ENCODE measurements around the gene KDELR3. TPM values are rescaled to one million over a fixed set of nuclear protein-coding genes. Genes with fewer than 3 reads are reported as not detected.

Gene KDELR3
- total RNA-seq, 1 experiment from 2014 or later = 16.1 TPM

DNA sequence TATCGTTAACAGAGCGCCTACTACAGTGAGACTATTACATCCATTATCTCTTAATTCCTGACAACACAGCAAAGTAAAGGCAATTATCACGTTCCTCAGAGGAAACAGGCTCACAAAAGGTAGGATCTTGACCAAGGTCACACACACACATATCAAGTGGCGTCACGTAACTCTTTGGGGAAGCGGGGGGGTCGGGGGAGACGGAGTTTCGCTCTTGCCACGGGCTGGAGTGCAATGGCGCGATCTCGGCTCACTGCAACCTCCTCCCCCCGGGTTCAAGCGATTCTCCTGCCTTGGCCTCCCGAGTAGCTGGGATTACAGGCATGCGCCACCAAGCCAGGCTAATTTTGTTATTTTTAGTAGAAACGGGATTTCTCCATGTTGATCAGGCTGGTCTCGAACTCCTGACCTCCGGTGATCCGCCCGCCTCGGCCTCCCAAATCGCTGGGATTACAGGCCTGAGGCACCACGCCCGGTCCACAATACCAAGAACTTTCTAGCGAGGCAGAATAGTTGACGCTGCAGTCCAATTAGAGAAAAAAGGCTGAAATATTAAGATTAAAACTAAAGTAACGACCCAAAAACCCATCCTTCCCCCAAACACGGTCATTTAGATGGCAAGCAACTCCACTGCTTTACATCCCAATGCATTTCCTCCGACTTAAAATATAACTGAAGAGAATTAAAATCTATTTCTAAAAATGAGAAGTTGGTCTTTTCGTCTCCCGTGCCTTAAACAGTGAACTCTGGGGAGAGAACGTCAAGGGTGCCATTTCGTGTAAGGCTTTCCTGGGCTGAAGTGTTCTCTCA is 37.0 kb downstream of the KDELR3 start:
- CTCF ChIA-PET = no interaction called here
- BruUV-seq (replicated peaks) = no TSS peak
- intact Hi-C loops (cut with micrococcal nuclease; ENCODE audit: unreplicated experiment) = loop anchor here (5.0 kb wide), 1 partner anchor 62 kb away; no protein-coding TSS in a partner anchor
- TF ChIP-seq, protein P1, sequence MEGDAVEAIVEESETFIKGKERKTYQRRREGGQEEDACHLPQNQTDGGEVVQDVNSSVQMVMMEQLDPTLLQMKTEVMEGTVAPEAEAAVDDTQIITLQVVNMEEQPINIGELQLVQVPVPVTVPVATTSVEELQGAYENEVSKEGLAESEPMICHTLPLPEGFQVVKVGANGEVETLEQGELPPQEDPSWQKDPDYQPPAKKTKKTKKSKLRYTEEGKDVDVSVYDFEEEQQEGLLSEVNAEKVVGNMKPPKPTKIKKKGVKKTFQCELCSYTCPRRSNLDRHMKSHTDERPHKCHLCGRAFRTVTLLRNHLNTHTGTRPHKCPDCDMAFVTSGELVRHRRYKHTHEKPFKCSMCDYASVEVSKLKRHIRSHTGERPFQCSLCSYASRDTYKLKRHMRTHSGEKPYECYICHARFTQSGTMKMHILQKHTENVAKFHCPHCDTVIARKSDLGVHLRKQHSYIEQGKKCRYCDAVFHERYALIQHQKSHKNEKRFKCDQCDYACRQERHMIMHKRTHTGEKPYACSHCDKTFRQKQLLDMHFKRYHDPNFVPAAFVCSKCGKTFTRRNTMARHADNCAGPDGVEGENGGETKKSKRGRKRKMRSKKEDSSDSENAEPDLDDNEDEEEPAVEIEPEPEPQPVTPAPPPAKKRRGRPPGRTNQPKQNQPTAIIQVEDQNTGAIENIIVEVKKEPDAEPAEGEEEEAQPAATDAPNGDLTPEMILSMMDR (IDR thresholded peaks at IDR 0.05; ENCODE audit: unreplicated experiment) = no peak
- no peaks in the 10 kb centered on the region for H3K9me3 Mint-ChIP-seq (ENCODE audit: low read depth, unreplicated experiment)
- H3K36me3 Mint-ChIP-seq (ENCODE audit: insufficient read depth, unreplicated experiment) = peaks cover 72% of the 10 kb centered on the region
- peak overlapping the region; percentile 100 for H3K27ac Mint-ChIP-seq (ENCODE audit: unreplicated experiment)
- peak overlapping the region; percentile 99 for H3K4me3 Mint-ChIP-seq (ENCODE audit: low read depth, unreplicated experiment)
- H3K4me1 Mint-ChIP-seq (ENCODE audit: low read depth, unreplicated experiment) = peaks cover 37% of the 10 kb centered on the region
- peak; percentile 40 for DNase-seq
- no peaks in the 10 kb centered on the region for H3K27me3 Mint-ChIP-seq (ENCODE audit: unreplicated experiment)

DNA sequence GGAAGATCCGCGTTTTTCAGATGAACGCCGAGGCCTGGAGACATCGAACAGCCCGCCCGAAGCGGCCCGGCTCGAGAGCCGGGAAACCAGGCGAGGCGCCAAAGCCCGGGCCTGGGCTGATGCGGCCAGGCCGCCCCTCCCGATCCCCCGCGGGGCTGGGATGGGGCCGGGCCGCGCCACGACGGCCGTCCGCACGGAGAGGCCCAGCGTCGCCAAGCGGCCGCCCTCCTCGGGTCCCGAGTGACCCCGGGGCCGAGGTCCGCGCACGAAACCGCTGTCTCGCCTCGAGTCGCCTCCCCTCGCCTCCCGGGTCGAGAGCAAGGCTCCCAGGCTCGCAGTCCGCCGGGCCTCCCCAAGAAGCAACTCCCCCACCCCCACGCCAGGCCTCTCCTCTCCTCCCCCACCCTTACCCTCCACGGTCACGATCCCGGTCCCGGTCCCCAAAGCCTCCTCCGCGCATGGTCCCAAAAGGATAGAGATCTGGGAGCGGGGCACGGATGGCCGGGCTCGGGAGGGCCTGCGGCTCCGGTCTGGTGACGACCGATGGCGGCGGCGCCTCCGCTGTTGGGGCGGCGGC is 37.7 kb downstream of the KDELR3 start:
- peak; percentile 65 for DNase-seq
- H3K36me3 Mint-ChIP-seq (ENCODE audit: insufficient read depth, unreplicated experiment) = peaks cover 66% of the 10 kb centered on the region
- intact Hi-C loops (cut with micrococcal nuclease; ENCODE audit: unreplicated experiment) = no loop called here
- H3K4me3 Mint-ChIP-seq (ENCODE audit: low read depth, unreplicated experiment) = peak overlapping the region; percentile 99
- H3K27me3 Mint-ChIP-seq (ENCODE audit: unreplicated experiment) = no peaks in the 10 kb centered on the region
- TF ChIP-seq, protein P1 (IDR thresholded peaks at IDR 0.05; ENCODE audit: unreplicated experiment) = no peak
- H3K4me1 Mint-ChIP-seq (ENCODE audit: low read depth, unreplicated experiment) = peaks cover 37% of the 10 kb centered on the region
- no peaks in the 10 kb centered on the region for H3K9me3 Mint-ChIP-seq (ENCODE audit: low read depth, unreplicated experiment)
- peak overlapping the region; percentile 100 for H3K27ac Mint-ChIP-seq (ENCODE audit: unreplicated experiment)
- CTCF ChIA-PET = no interaction called here
- BruUV-seq (replicated peaks) = no TSS peak

DNA sequence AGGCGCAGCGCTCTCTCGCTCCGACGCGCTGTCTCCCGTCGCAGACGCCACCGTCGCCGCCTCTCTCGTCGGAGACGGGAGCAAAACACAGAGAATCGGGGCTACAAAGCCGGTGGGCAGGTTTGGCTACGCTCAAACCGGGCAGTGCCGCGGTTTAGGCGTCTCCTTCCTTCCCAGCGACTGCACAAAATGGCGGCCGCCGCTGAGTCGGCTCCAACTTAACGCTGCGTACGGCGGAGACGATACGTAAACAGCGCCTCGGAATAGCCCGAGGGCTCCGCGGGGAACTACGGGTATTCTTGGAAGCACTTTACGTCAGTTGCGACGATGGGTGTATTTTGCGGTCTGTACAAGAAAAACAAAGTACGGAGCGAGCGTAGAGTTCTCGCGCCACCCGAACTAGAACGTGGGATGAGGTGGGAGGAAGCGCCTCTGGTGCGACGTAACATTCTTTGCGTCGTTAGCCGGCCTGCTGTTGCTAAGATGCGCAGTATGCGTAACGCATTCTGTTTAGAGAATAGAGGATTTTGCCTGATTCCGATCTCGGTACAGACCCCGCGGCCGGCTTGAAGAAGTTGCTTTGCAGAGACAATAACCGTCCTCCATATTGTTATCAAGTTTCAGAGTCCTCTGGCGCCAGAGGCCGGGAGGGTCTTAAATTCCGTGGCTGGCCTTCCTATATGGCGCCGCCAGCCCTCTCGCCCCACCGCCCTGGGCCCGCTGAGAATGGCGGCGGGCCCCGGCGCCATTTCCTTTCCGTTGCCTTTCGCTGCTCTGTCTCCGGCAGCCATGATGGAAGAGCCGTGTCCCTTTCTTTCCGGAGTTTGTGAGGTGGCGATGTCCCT is 38.4 kb downstream of the KDELR3 start, which contains the start of gene DDX17:
TSS of gene DDX17 (minus strand) at position 194 of the 845 bp plus-strand sequence.
- BruUV-seq (replicated peaks) = TSS peak; percentile 88
- Mint-ChIP-seq H3K9me3 (ENCODE audit: low read depth, unreplicated experiment) (no peaks in the 10 kb centered on the region), H3K27ac (ENCODE audit: unreplicated experiment) (peak within 1 kb of the TSS; percentile 100), H3K36me3 (ENCODE audit: insufficient read depth, unreplicated experiment) (peaks cover 59% of the 10 kb centered on the region), H3K27me3 (ENCODE audit: unreplicated experiment) (no peaks in the 10 kb centered on the region), H3K4me3 (ENCODE audit: low read depth, unreplicated experiment) (peak within 1 kb of the TSS; percentile 99), H3K4me1 (ENCODE audit: low read depth, unreplicated experiment) (peaks cover 37% of the 10 kb centered on the region)
- DNase-seq = peak; percentile 85
- CTCF ChIA-PET = no interaction called here
- TF ChIP-seq, protein P1 (IDR thresholded peaks at IDR 0.05; ENCODE audit: unreplicated experiment) = no peak
- intact Hi-C loops (cut with micrococcal nuclease; ENCODE audit: unreplicated experiment) = no loop called here

DNA sequence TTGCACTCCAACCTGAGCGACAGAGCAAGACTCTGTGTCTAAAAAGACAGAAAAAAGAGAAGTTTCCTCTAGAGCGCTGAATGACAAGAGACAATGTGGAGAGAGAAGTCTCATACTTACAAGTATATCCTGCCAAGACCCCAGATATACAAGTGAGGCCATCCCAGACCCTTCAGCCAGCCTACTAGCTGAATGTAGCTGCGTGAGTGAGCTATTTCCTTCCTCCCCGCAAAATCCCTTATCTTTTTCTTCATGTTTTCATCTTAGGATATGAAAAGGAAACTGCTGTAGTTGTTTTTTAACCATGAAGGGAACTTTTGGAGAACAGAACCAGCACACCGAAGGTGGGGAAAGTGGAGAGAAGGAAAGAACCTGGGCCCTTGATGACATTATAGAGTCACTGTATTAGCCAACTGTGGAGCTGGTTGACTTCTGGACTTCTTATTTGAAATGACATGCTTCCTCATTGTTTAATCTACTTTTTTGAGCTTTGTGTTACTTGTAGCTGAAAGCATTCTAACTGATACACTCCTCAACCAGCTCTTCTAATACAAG is 42.6 kb downstream of the KDELR3 start:
- intact Hi-C loops (cut with micrococcal nuclease; ENCODE audit: unreplicated experiment) = no loop called here
- Mint-ChIP-seq H3K4me3 (ENCODE audit: low read depth, unreplicated experiment) (no peak overlapping the region), H3K4me1 (ENCODE audit: low read depth, unreplicated experiment) (peaks cover 8% of the 10 kb centered on the region), H3K27ac (ENCODE audit: unreplicated experiment) (no peak overlapping the region), H3K27me3 (ENCODE audit: unreplicated experiment) (no peaks in the 10 kb centered on the region), H3K9me3 (ENCODE audit: low read depth, unreplicated experiment) (no peaks in the 10 kb centered on the region), H3K36me3 (ENCODE audit: insufficient read depth, unreplicated experiment) (peaks cover 20% of the 10 kb centered on the region)
- CTCF ChIA-PET = interaction anchor here (0.6 kb wide), 1 partner anchor 832 kb away, joined by 4 read pairs; no protein-coding TSS in a partner anchor
- TF ChIP-seq, protein P1 (IDR thresholded peaks at IDR 0.05; ENCODE audit: unreplicated experiment) = no peak
- DNase-seq = no peak
- BruUV-seq (replicated peaks) = no TSS peak

All from Calu3 (cell line).